CD4-positive, CD25-positive, alpha-beta regulatory T cell (primary cell): ENCODE results near the gene FBN1. TPM values are rescaled to one million over a fixed set of nuclear protein-coding genes. Genes with fewer than 3 reads are reported as not detected.

Source experiments
- ATAC-seq, 2 donors: fragments of 150-1000 bp; cut with Tn5 transposase; one replicate each; pipeline ENCODE4 v1.10.0; 2021; ENCODE audit warnings: low read depth in 2 of 2, moderate number of reproducible peaks in 2 of 2, moderate library complexity in 1 of 2
- DNase-seq, 3 donors: peaks; one replicate each; pipeline versions ENCODE4 v3.0.0 to v3.0.0-alpha.2; 2012 to 2022; ENCODE audit warnings: mixed read lengths in 1 of 3
- H3K27ac ChIP-seq: one replicate; pipeline ENCODE4 v1.7.0; 2013; ENCODE audit warnings: mild to moderate bottlenecking, low read length; ENCODE audit not compliant: insufficient read depth, poor library complexity, severe bottlenecking
- H3K27me3 ChIP-seq: one replicate; pipeline ENCODE4 v1.7.0; 2013; ENCODE audit warnings: low read length; ENCODE audit not compliant: control insufficient read depth, insufficient read depth
- H3K36me3 ChIP-seq: one replicate; pipeline ENCODE4 v1.7.0; 2013; ENCODE audit warnings: mild to moderate bottlenecking, low read length, moderate library complexity; ENCODE audit not compliant: control insufficient read depth, insufficient read depth
- H3K4me1 ChIP-seq: 2 replicates; pipeline ENCODE4 v1.7.0; 2013; ENCODE audit warnings: mild to moderate bottlenecking, low read length; ENCODE audit not compliant: insufficient read depth, control insufficient read depth, poor library complexity, severe bottlenecking
- H3K4me3 ChIP-seq: one replicate; pipeline ENCODE4 v1.7.0; 2013; ENCODE audit warnings: low read depth, mild to moderate bottlenecking, low read length, moderate library complexity
- H3K9me3 ChIP-seq, 2 experiments: 1 replicate in 1 of 2; 2 replicates in 1 of 2; pipeline ENCODE4 v1.7.0; 2013; ENCODE audit warnings: low read length in 2 of 2, mild to moderate bottlenecking in 1 of 2, moderate library complexity in 1 of 2; ENCODE audit not compliant: control insufficient read depth in 2 of 2
- H3K27ac Mint-ChIP-seq, 3 donors: one replicate each; pipeline ENCODE4 v1.8.0; 2020 to 2022; ENCODE audit warnings: mild to moderate bottlenecking in 3 of 3, mixed read lengths in 3 of 3, moderate library complexity in 2 of 3
- H3K27me3 Mint-ChIP-seq: one replicate; pipeline ENCODE4 v1.8.0; 2022; ENCODE audit warnings: mild to moderate bottlenecking, mixed read lengths
- H3K36me3 Mint-ChIP-seq: one replicate; pipeline ENCODE4 v1.8.0; 2020; ENCODE audit warnings: mixed read lengths
- H3K4me1 Mint-ChIP-seq, 4 donors: one replicate each; pipeline ENCODE4 v1.8.0; 2020 to 2022; ENCODE audit warnings: mixed read lengths in 4 of 4, mild to moderate bottlenecking in 1 of 4
- H3K4me3 Mint-ChIP-seq, 4 donors: one replicate each; pipeline ENCODE4 v1.8.0; 2020 to 2022; ENCODE audit warnings: mild to moderate bottlenecking in 4 of 4, mixed read lengths in 4 of 4, moderate library complexity in 3 of 4
- H3K9me3 Mint-ChIP-seq, 7 donors: one replicate each; pipeline ENCODE4 v1.8.0; 2020 to 2022; ENCODE audit warnings: mixed read lengths in 7 of 7, mild to moderate bottlenecking in 3 of 7, moderate library complexity in 2 of 7
- polyA plus RNA-seq, 4 donors: library from polyadenylated mRNA; unstranded; fragments of 300-500 nt; fragmentation: Illumina TruSeq; gene quantifications; one replicate each; pipeline ENCODE4 v1.2.3, GENCODE V29; 2021
- total RNA-seq: library from RNA; stranded (reverse); gene quantifications from one replicate; pipeline ENCODE4 v1.2.3, GENCODE V29; 2022

The FBN1 gene
- total and polyA plus RNA-seq, 5 donors from 2014 or later = 0.72 TPM; not detected in 4

DNA sequence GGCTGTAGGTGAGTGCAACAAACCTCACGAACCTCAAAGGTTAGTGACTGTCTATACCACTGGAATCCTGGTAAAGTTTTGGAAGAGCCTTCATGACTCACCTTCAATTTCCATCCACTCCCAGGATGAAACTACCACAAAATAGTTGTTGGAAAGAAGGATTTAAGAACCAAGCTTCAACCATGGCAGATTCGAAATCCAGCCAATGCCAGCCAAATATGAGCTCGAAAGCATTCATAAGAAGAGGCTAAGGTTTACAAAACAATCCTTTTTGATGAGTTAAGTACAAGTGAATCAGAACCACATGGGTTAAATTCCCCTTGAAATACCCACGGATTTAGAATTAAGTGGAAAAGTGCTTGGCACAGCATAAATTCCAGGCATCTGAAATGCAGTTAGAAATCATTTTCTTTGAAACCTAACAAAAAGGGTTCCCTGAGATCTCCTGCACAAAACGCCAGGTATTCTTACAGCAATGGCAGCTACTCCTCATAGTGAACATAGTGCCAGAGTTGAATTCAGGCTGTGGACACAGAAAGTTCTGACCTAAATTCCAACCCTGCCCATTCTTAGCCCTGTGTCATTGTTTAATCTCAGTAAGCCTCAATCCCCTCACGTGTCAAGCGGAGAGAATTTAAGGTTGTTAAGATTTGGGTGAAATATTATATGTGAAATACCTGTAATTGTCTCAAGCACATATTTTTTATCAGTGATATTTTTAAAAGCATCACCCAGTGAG is 89.2 kb downstream of the FBN1 start:
- Mint-ChIP-seq H3K27me3 (no peaks in the 10 kb centered on the region), H3K9me3 (peaks cover 0 to 2% (median 0%) of the 10 kb centered on the region in 7 donors), H3K27ac (no peak overlapping the region), H3K36me3 (no peaks in the 10 kb centered on the region), H3K4me3 (no peak overlapping the region), H3K4me1 (no peaks in the 10 kb centered on the region)
- Histone ChIP-seq H3K4me3 (no peak overlapping the region), H3K36me3 (no peaks in the 10 kb centered on the region), H3K27me3 (peaks cover 1% of the 10 kb centered on the region), H3K4me1 (no peaks in the 10 kb centered on the region), H3K9me3 (no peaks in the 10 kb centered on the region), H3K27ac (no peak overlapping the region)
- ATAC-seq (no peak), DNase-seq (no peak)

GRCh38 chr15:48555241-48555881 is 90.1 kb downstream of the FBN1 start:
- Histone ChIP-seq H3K27me3 (peaks cover 1% of the 10 kb centered on the region), H3K9me3 (no peaks in the 10 kb centered on the region), H3K27ac (no peak overlapping the region), H3K4me1 (no peaks in the 10 kb centered on the region), H3K36me3 (no peaks in the 10 kb centered on the region), H3K4me3 (no peak overlapping the region)
- no peaks in the 10 kb centered on the region for H3K36me3 Mint-ChIP-seq
- DNase-seq (no peak), ATAC-seq (no peak)
- no peak overlapping the region for H3K27ac Mint-ChIP-seq
- no peaks in the 10 kb centered on the region for H3K27me3 Mint-ChIP-seq
- peaks cover 0 to 2% (median 0%) of the 10 kb centered on the region in 7 donors for H3K9me3 Mint-ChIP-seq
- no peaks in the 10 kb centered on the region for H3K4me1 Mint-ChIP-seq
- no peak overlapping the region for H3K4me3 Mint-ChIP-seq

- no peak overlapping the region for H3K4me3 ChIP-seq
- H3K27ac ChIP-seq = no peak overlapping the region
- Mint-ChIP-seq H3K4me1 (no peaks in the 10 kb centered on the region), H3K27me3 (peaks cover 4% of the 10 kb centered on the region), H3K36me3 (no peaks in the 10 kb centered on the region), H3K4me3 (no peak overlapping the region), H3K27ac (no peak overlapping the region), H3K9me3 (peaks cover 0 to 2% (median 0%) of the 10 kb centered on the region in 7 donors)
- ATAC-seq = no peak
- H3K27me3 ChIP-seq = peaks cover 1% of the 10 kb centered on the region
- H3K9me3 ChIP-seq = no peaks in the 10 kb centered on the region
- no peak for DNase-seq
- H3K36me3 ChIP-seq = no peaks in the 10 kb centered on the region
- H3K4me1 ChIP-seq = no peaks in the 10 kb centered on the region
These were observed 91.4 kb downstream of the FBN1 start for GRCh38 chr15:48554112-48554511.

DNA sequence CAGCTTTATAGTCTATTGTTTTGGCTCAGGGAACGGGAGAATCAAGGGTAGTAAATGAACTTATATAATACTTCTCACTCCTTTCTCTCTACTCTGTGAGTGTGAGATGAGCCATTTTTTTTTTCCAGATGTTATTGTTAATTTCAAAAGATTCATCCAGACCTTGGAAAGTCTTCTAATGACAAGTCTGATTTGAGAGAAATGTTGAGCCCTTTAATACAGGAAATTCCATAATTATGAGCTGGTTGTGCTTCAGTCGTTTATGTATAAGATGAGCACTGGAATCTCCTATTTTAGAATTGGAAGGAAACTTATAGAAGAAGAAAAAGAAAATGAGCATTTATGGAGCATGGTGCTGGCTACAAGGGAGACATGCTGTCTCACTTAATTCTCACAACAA is 92.0 kb downstream of the FBN1 start:
- Histone ChIP-seq H3K27me3 (peaks cover 1% of the 10 kb centered on the region), H3K9me3 (no peaks in the 10 kb centered on the region), H3K27ac (no peak overlapping the region), H3K4me1 (no peaks in the 10 kb centered on the region), H3K36me3 (no peaks in the 10 kb centered on the region), H3K4me3 (no peak overlapping the region)
- Mint-ChIP-seq H3K9me3 (peaks cover 0 to 2% (median 0%) of the 10 kb centered on the region in 7 donors), H3K4me3 (no peak overlapping the region), H3K4me1 (no peaks in the 10 kb centered on the region), H3K27me3 (peaks cover 4% of the 10 kb centered on the region), H3K27ac (no peak overlapping the region), H3K36me3 (no peaks in the 10 kb centered on the region)
- no peak for ATAC-seq
- DNase-seq = no peak

- no peaks in the 10 kb centered on the region for H3K4me1 ChIP-seq
- H3K27ac ChIP-seq = no peak overlapping the region
- H3K9me3 ChIP-seq = no peaks in the 10 kb centered on the region
- no peaks in the 10 kb centered on the region for H3K36me3 Mint-ChIP-seq
- H3K36me3 ChIP-seq = no peaks in the 10 kb centered on the region
- H3K27me3 Mint-ChIP-seq = peaks cover 4% of the 10 kb centered on the region
- DNase-seq (no peak), ATAC-seq (no peak)
- H3K4me3 Mint-ChIP-seq = no peak overlapping the region
- peaks cover under 1% of the 10 kb centered on the region for H3K27me3 ChIP-seq
- H3K4me1 Mint-ChIP-seq = no peaks in the 10 kb centered on the region
- no peak overlapping the region for H3K4me3 ChIP-seq
- H3K27ac Mint-ChIP-seq = no peak overlapping the region
- H3K9me3 Mint-ChIP-seq = no peaks in the 10 kb centered on the region
These were observed 94.5 kb downstream of the FBN1 start for GRCh38 chr15:48550822-48551525.

- no peaks in the 10 kb centered on the region for H3K4me1 Mint-ChIP-seq
- no peak for ATAC-seq
These were observed 97.1 kb downstream of the FBN1 start for GRCh38 chr15:48548455-48548854.

DNA sequence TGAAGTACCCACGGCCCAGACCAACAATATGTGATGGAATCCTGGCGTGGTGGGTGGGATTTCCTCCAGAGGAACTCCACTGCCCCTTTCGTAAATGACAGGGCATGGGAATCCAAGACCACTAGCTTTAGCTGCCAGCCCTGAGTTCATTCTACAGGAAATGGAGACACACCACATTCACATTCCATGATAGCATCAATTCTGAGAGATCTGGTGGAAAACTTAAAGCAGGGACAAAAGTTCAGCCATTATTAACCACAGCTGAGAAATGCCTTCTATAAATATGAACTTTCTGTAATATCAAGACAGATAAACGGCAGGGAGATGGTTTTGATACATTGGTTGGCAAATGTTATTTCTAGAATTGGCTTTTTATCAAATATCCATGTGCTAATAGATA is 98.2 kb downstream of the FBN1 start:
- Histone ChIP-seq H3K4me3 (no peak overlapping the region), H3K9me3 (no peaks in the 10 kb centered on the region), H3K4me1 (no peaks in the 10 kb centered on the region), H3K36me3 (no peaks in the 10 kb centered on the region), H3K27ac (no peak overlapping the region), H3K27me3 (no peaks in the 10 kb centered on the region)
- Mint-ChIP-seq H3K27me3 (peaks cover 4% of the 10 kb centered on the region), H3K9me3 (no peaks in the 10 kb centered on the region), H3K36me3 (no peaks in the 10 kb centered on the region), H3K27ac (no peak overlapping the region), H3K4me1 (no peaks in the 10 kb centered on the region), H3K4me3 (no peak overlapping the region)
- DNase-seq (no peak), ATAC-seq (no peak)

More at GRCh38 chr15:48548455-48548854, 97.1 kb downstream of the FBN1 start:
- Histone ChIP-seq H3K27ac (no peak overlapping the region), H3K4me3 (no peak overlapping the region), H3K27me3 (no peaks in the 10 kb centered on the region), H3K36me3 (no peaks in the 10 kb centered on the region), H3K9me3 (no peaks in the 10 kb centered on the region), H3K4me1 (no peaks in the 10 kb centered on the region)
- Mint-ChIP-seq H3K36me3 (no peaks in the 10 kb centered on the region), H3K4me3 (no peak overlapping the region), H3K27me3 (peaks cover 4% of the 10 kb centered on the region), H3K9me3 (no peaks in the 10 kb centered on the region), H3K27ac (no peak overlapping the region)
- no peak for DNase-seq
